NCI-H748 treated with DMSO at 0.1 percent for 48 hours (cell line): ENCODE measurements around the gene ATXN7L1.

Source experiments
- DNase-seq: peaks from one replicate; lab custom pipeline; 2025; lab: John Stamatoyannopoulos, UW

ATXN7L1 gene

GRCh38 chr7:105876091-105876963, at the start of gene ATXN7L1:
Gene ATXN7L1, minus strand, starts transcription at chr7:105876599. Its CDS starts 41 bp downstream, at chr7:105876558.
- peak; percentile 73 for DNase-seq

GRCh38 chr7:105926131-105926530, 49.7 kb upstream of the ATXN7L1 start:
- DNase-seq: no peak

GRCh38 chr7:105924945-105925344, 48.5 kb upstream of the ATXN7L1 start:
- DNase-seq: no peak

GRCh38 chr7:105920766-105921165, 44.4 kb upstream of the ATXN7L1 start:
- no peak for DNase-seq

- DNase-seq: no peak
Measured at GRCh38 chr7:105917659-105918058, 41.3 kb upstream of the ATXN7L1 start.

GRCh38 chr7:105916603-105917002, 40.2 kb upstream of the ATXN7L1 start:
- no peak for DNase-seq

GRCh38 chr7:105913947-105914346, 37.5 kb upstream of the ATXN7L1 start:
- no peak for DNase-seq

- DNase-seq: no peak
Measured at GRCh38 chr7:105911961-105912575, 35.7 kb upstream of the ATXN7L1 start.

GRCh38 chr7:105910172-105910571, 33.8 kb upstream of the ATXN7L1 start:
- no peak for DNase-seq

GRCh38 chr7:105909742-105910141, 33.3 kb upstream of the ATXN7L1 start:
- DNase-seq: no peak

- no peak for DNase-seq
Measured at GRCh38 chr7:105907129-105907846, 30.9 kb upstream of the ATXN7L1 start.

GRCh38 chr7:105906695-105907094, 30.3 kb upstream of the ATXN7L1 start:
- no peak for DNase-seq

- DNase-seq: no peak
Measured at GRCh38 chr7:105905910-105906568, 29.6 kb upstream of the ATXN7L1 start.

- DNase-seq: no peak
Measured at GRCh38 chr7:105905209-105905909, 29.0 kb upstream of the ATXN7L1 start.

GRCh38 chr7:105904064-105904463, 27.7 kb upstream of the ATXN7L1 start:
- no peak for DNase-seq

- no peak for DNase-seq
Measured at GRCh38 chr7:105902325-105902911, 26.0 kb upstream of the ATXN7L1 start.

GRCh38 chr7:105897999-105898398, 21.6 kb upstream of the ATXN7L1 start:
- no peak for DNase-seq

- DNase-seq: peak; percentile 91
Measured at GRCh38 chr7:105896407-105896911, 20.1 kb upstream of the ATXN7L1 start.

- DNase-seq: no peak
Measured at GRCh38 chr7:105894131-105894530, 17.7 kb upstream of the ATXN7L1 start.

- DNase-seq: no peak
Measured at GRCh38 chr7:105892387-105892786, 16.0 kb upstream of the ATXN7L1 start.
